ENCODE data around the gene CCDC178.

- TF ChIP-seq TAF1 (IDR thresholded peaks at IDR 0.05; ENCODE audit: borderline replicate concordance, low read depth, low read length) (no peak), POLR2AphosphoS5 (IDR thresholded peaks at IDR 0.05; ENCODE audit: low read depth, low read length) (no peak), POLR2A (IDR thresholded peaks at IDR 0.05; ENCODE audit: low read depth, low read length) (no peak)
Measured at GRCh38 chr18:33440060-33441043, at the start of gene CCDC178.
